ENCODE results near the gene GALNT10. TPM values are rescaled to one million over a fixed set of nuclear protein-coding genes. Genes with fewer than 3 reads are reported as not detected.
A peak's percentile ranks its signal among the peaks of the same experiment; 100 is the strongest.

GALNT10 gene
- total and polyA plus RNA-seq, 2 experiments from 2014 or later: 3.2 to 12.9 TPM

DNA sequence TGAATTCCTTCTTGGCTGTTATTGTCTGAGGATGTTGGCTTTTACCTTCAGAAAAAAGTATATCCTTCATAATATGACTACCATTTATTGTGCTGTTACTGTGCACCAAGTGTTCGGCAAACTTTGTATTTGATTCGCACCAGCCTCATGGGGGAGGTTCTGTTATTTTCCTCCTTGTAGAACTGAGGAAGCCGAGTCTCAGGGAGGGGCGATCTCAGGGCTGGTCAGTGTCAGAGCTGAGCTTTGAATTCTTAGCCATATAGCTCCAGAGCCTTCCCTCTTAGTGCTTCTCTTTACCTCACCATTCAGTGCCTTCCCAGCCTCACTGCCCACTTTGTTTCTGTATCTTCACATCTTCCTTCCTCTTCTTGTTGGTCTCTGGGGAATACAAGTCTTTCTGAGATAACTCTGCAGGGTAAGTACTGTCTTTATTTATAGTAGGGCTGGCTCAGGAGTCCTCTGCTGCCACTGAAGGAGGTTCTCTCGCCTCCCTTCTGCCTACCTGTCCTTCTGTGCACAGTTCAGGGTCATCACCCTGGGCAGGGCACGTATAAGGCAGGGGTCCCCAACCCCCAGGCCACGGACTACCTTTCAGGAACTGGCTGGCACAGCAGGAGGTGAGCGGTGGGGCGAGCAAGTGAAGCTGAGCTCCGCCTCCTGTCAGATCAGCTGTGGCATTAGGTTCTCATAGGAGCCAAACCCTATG, 48.4 kb downstream of the GALNT10 start (continued):
- no peak for TF ChIP-seq JUNB (IDR thresholded peaks at IDR 0.05; ENCODE audit: unreplicated experiment)

DNA sequence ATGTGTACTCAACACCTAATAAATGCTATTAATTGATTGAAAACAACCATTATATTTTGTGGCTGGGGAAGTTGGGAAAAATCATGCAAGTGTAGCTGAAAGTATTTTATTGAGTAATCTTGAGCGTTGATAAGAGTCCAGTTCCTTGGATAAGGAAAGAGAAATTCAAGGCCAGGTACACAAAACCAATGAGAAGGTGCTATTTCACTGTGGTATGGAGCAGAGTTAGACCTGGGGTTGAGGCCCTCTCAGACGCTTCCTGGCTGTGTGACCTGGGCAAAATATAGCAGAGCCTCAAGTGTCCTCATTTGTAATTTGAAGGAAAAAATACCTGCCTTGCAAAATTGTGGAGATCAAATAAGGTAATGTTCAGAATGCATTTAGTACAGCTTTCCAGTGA, 50.1 kb downstream of the GALNT10 start:
- H3K4me3 Mint-ChIP-seq: no peak overlapping the region
- H3K4me1 Mint-ChIP-seq: peaks cover 30% of the 10 kb centered on the region
- Histone ChIP-seq H3K79me2 (replicated peaks; ENCODE audit: insufficient read depth) (no peaks in the 10 kb centered on the region), H3K9me2 (ENCODE audit: insufficient read depth) (no peaks in the 10 kb centered on the region; the same call in 1 of the 2 replicates), H3K4me2 (no peak overlapping the region), H3K27ac (ENCODE audit: low read depth) (no peak overlapping the region), H3K27me3 (ENCODE audit: insufficient read depth) (no peaks in the 10 kb centered on the region), H4K20me1 (replicated peaks; ENCODE audit: insufficient read depth) (no peaks in the 10 kb centered on the region), H3K36me3 (ENCODE audit: insufficient read depth) (no peaks in the 10 kb centered on the region), H3K4me3 (no peak overlapping the region), H3K4me1 (ENCODE audit: insufficient read depth) (peaks cover 8% of the 10 kb centered on the region), H2AFZ (no peak overlapping the region), H3F3A (replicated peaks; ENCODE audit: low read depth) (no peaks in the 10 kb centered on the region)
- peak overlapping the region; percentile 67; the same call in 1 of the 2 replicates for H3K27ac Mint-ChIP-seq
- TF ChIP-seq, protein P1, sequence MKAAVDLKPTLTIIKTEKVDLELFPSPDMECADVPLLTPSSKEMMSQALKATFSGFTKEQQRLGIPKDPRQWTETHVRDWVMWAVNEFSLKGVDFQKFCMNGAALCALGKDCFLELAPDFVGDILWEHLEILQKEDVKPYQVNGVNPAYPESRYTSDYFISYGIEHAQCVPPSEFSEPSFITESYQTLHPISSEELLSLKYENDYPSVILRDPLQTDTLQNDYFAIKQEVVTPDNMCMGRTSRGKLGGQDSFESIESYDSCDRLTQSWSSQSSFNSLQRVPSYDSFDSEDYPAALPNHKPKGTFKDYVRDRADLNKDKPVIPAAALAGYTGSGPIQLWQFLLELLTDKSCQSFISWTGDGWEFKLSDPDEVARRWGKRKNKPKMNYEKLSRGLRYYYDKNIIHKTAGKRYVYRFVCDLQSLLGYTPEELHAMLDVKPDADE (IDR thresholded peaks at IDR 0.05): no peak
- TF ChIP-seq, protein P2, sequence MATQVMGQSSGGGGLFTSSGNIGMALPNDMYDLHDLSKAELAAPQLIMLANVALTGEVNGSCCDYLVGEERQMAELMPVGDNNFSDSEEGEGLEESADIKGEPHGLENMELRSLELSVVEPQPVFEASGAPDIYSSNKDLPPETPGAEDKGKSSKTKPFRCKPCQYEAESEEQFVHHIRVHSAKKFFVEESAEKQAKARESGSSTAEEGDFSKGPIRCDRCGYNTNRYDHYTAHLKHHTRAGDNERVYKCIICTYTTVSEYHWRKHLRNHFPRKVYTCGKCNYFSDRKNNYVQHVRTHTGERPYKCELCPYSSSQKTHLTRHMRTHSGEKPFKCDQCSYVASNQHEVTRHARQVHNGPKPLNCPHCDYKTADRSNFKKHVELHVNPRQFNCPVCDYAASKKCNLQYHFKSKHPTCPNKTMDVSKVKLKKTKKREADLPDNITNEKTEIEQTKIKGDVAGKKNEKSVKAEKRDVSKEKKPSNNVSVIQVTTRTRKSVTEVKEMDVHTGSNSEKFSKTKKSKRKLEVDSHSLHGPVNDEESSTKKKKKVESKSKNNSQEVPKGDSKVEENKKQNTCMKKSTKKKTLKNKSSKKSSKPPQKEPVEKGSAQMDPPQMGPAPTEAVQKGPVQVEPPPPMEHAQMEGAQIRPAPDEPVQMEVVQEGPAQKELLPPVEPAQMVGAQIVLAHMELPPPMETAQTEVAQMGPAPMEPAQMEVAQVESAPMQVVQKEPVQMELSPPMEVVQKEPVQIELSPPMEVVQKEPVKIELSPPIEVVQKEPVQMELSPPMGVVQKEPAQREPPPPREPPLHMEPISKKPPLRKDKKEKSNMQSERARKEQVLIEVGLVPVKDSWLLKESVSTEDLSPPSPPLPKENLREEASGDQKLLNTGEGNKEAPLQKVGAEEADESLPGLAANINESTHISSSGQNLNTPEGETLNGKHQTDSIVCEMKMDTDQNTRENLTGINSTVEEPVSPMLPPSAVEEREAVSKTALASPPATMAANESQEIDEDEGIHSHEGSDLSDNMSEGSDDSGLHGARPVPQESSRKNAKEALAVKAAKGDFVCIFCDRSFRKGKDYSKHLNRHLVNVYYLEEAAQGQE (IDR thresholded peaks at IDR 0.05; ENCODE audit: unreplicated experiment): no peak
- TF ChIP-seq CREB1 (CRISPR knock-in tag; IDR thresholded peaks at IDR 0.05; ENCODE audit: low read depth): no peak
- no peak for TF ChIP-seq JUNB (IDR thresholded peaks at IDR 0.05; ENCODE audit: unreplicated experiment)
- TF ChIP-seq EZH2phosphoT487 (IDR thresholded peaks at IDR 0.05; ENCODE audit: unreplicated experiment): no peak
- TF ChIP-seq ZNF114 (CRISPR knock-in tag; IDR thresholded peaks at IDR 0.05): no peak
- TF ChIP-seq, protein P3, sequence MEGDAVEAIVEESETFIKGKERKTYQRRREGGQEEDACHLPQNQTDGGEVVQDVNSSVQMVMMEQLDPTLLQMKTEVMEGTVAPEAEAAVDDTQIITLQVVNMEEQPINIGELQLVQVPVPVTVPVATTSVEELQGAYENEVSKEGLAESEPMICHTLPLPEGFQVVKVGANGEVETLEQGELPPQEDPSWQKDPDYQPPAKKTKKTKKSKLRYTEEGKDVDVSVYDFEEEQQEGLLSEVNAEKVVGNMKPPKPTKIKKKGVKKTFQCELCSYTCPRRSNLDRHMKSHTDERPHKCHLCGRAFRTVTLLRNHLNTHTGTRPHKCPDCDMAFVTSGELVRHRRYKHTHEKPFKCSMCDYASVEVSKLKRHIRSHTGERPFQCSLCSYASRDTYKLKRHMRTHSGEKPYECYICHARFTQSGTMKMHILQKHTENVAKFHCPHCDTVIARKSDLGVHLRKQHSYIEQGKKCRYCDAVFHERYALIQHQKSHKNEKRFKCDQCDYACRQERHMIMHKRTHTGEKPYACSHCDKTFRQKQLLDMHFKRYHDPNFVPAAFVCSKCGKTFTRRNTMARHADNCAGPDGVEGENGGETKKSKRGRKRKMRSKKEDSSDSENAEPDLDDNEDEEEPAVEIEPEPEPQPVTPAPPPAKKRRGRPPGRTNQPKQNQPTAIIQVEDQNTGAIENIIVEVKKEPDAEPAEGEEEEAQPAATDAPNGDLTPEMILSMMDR (conservative IDR thresholded peaks at IDR 0.05; ENCODE audit: low read depth in 2 of 2): no peak
- no peak for TF ChIP-seq POLR2AphosphoS5 (IDR thresholded peaks at IDR 0.05; ENCODE audit: low read depth)
- no peak for TF ChIP-seq ZNF331 (CRISPR knock-in tag; IDR thresholded peaks at IDR 0.05; ENCODE audit: low read depth)
- TF ChIP-seq NANOG (IDR thresholded peaks at IDR 0.05; ENCODE audit: borderline replicate concordance): no peak
- no peak for TF ChIP-seq EZH2 (IDR thresholded peaks at IDR 0.05; ENCODE audit: low read depth, unreplicated experiment)
- TF ChIP-seq, protein P4, sequence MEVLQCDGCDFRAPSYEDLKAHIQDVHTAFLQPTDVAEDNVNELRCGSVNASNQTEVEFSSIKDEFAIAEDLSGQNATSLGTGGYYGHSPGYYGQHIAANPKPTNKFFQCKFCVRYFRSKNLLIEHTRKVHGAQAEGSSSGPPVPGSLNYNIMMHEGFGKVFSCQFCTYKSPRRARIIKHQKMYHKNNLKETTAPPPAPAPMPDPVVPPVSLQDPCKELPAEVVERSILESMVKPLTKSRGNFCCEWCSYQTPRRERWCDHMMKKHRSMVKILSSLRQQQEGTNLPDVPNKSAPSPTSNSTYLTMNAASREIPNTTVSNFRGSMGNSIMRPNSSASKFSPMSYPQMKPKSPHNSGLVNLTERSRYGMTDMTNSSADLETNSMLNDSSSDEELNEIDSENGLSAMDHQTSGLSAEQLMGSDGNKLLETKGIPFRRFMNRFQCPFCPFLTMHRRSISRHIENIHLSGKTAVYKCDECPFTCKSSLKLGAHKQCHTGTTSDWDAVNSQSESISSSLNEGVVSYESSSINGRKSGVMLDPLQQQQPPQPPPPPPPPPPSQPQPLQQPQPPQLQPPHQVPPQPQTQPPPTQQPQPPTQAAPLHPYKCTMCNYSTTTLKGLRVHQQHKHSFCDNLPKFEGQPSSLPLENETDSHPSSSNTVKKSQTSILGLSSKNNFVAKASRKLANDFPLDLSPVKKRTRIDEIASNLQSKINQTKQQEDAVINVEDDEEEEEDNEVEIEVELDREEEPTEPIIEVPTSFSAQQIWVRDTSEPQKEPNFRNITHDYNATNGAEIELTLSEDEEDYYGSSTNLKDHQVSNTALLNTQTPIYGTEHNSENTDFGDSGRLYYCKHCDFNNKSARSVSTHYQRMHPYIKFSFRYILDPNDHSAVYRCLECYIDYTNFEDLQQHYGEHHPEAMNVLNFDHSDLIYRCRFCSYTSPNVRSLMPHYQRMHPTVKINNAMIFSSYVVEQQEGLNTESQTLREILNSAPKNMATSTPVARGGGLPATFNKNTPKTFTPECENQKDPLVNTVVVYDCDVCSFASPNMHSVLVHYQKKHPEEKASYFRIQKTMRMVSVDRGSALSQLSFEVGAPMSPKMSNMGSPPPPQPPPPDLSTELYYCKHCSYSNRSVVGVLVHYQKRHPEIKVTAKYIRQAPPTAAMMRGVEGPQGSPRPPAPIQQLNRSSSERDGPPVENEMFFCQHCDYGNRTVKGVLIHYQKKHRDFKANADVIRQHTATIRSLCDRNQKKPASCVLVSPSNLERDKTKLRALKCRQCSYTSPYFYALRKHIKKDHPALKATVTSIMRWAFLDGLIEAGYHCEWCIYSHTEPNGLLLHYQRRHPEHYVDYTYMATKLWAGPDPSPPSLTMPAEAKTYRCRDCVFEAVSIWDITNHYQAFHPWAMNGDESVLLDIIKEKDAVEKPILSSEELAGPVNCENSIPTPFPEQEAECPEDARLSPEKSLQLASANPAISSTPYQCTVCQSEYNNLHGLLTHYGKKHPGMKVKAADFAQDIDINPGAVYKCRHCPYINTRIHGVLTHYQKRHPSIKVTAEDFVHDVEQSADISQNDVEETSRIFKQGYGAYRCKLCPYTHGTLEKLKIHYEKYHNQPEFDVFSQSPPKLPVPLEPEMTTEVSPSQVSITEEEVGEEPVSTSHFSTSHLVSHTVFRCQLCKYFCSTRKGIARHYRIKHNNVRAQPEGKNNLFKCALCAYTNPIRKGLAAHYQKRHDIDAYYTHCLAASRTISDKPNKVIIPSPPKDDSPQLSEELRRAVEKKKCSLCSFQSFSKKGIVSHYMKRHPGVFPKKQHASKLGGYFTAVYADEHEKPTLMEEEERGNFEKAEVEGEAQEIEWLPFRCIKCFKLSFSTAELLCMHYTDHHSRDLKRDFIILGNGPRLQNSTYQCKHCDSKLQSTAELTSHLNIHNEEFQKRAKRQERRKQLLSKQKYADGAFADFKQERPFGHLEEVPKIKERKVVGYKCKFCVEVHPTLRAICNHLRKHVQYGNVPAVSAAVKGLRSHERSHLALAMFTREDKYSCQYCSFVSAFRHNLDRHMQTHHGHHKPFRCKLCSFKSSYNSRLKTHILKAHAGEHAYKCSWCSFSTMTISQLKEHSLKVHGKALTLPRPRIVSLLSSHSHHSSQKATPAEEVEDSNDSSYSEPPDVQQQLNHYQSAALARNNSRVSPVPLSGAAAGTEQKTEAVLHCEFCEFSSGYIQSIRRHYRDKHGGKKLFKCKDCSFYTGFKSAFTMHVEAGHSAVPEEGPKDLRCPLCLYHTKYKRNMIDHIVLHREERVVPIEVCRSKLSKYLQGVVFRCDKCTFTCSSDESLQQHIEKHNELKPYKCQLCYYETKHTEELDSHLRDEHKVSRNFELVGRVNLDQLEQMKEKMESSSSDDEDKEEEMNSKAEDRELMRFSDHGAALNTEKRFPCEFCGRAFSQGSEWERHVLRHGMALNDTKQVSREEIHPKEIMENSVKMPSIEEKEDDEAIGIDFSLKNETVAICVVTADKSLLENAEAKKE (CRISPR knock-in tag; IDR thresholded peaks at IDR 0.05): no peak
- no peak for TF ChIP-seq STAT1 (IDR thresholded peaks at IDR 0.05; ENCODE audit: unreplicated experiment)
- H3K36me3 Mint-ChIP-seq (ENCODE audit: low read depth): no peaks in the 10 kb centered on the region
- no peak for DNase-seq (ENCODE audit: low spot score)
- H3K27me3 Mint-ChIP-seq (ENCODE audit: insufficient read depth, low read depth, poor library complexity): peaks cover 2% of the 10 kb centered on the region
- no peaks in the 10 kb centered on the region for H3K9me3 Mint-ChIP-seq
- no peak for ATAC-seq

All from GM23338 (cell line).